HG02642 (cell line): ENCODE data around the gene NTN3.
"Not testable (repeated sequence)": the region's sequence is repeated elsewhere in the genome, so short reads cannot be mapped to it uniquely, and the experiment has no call there.

Experiments
- ATAC-seq: cut with Tn5 transposase; IDR thresholded peaks from one replicate; pipeline ENCODE4 v1.9.1; 2021; ENCODE audit warnings: mild to moderate bottlenecking; ENCODE audit not compliant: unreplicated experiment, poor library complexity

Gene NTN3

GRCh38 chr16:2471016-2471652, at the start of gene NTN3:
Gene NTN3 (plus strand): TSS chr16:2471297. CDS start chr16:2471702, 405 bp downstream.
- ATAC-seq, result no peak

GRCh38 chr16:2422123-2422867, 48.8 kb upstream of the NTN3 start:
- no peak for ATAC-seq

GRCh38 chr16:2424061-2425007, 46.8 kb upstream of the NTN3 start:
- ATAC-seq, result no peak

GRCh38 chr16:2425008-2425518, 46.0 kb upstream of the NTN3 start:
- ATAC-seq, result no peak

GRCh38 chr16:2425825-2426430, 45.2 kb upstream of the NTN3 start:
- ATAC-seq, result no peak

GRCh38 chr16:2426941-2427361, 44.1 kb upstream of the NTN3 start:
- ATAC-seq, result no peak

GRCh38 chr16:2427526-2427925, 43.6 kb upstream of the NTN3 start:
- ATAC-seq, result no peak

- peak; percentile 6 for ATAC-seq
These were observed 42.9 kb upstream of the NTN3 start for GRCh38 chr16:2428051-2428783.

GRCh38 chr16:2428784-2429033, 42.4 kb upstream of the NTN3 start:
- no peak for ATAC-seq

- ATAC-seq, result peak; percentile 87
These were observed 41.9 kb upstream of the NTN3 start, which contains the start of gene CCNF for GRCh38 chr16:2429034-2429770. Gene CCNF (plus strand): TSS chr16:2429447. CDS start chr16:2429482, 35 bp downstream.

GRCh38 chr16:2429771-2430663, 41.1 kb upstream of the NTN3 start:
- ATAC-seq, result peak; percentile 11

GRCh38 chr16:2432286-2432685, 38.8 kb upstream of the NTN3 start:
- ATAC-seq, result no peak

- ATAC-seq, result no peak
These were observed 38.1 kb upstream of the NTN3 start for GRCh38 chr16:2432801-2433505.

GRCh38 chr16:2435236-2435635, 35.9 kb upstream of the NTN3 start:
- ATAC-seq, result not testable (repeated sequence)

GRCh38 chr16:2436110-2436509, 35.0 kb upstream of the NTN3 start:
- no peak for ATAC-seq

GRCh38 chr16:2437032-2437790, 33.9 kb upstream of the NTN3 start:
- ATAC-seq, result no peak

GRCh38 chr16:2438121-2438520, 33.0 kb upstream of the NTN3 start:
- no peak for ATAC-seq
